HepG2 (cell line): ENCODE measurements around the gene USP43. TPM values are rescaled to one million over a fixed set of nuclear protein-coding genes. Genes with fewer than 3 reads are reported as not detected.

ENCODE experiments used
- CBX5 ChIP-seq: sonication (generic); formaldehyde crosslinking; IDR thresholded peaks from 2 replicates; pipeline ENCODE4 v1.4.0; 2020; ENCODE audit warnings: missing genetic modification reagents, borderline replicate concordance
- CHD4 ChIP-seq: fragments of 200-600 bp; sonication (generic); IDR thresholded peaks from 2 replicates; pipeline ENCODE4 v1.7.0; 2017; ENCODE audit warnings: mild to moderate bottlenecking, low read length, borderline replicate concordance
- EEA1 ChIP-seq: sonication (generic); formaldehyde crosslinking; IDR thresholded peaks from 2 replicates; pipeline ENCODE4 v1.5.1; 2020; ENCODE audit warnings: mild to moderate bottlenecking, missing genetic modification reagents, borderline replicate concordance
- MTF2 ChIP-seq: sonication (generic); formaldehyde crosslinking; IDR thresholded peaks from 2 replicates; pipeline ENCODE4 v1.5.0; 2020; ENCODE audit warnings: missing genetic modification reagents, borderline replicate concordance
- MXI1 ChIP-seq: IDR thresholded peaks from 3 replicates; pipeline ENCODE4 v1.6.1; 2012; ENCODE audit warnings: low read depth, low read length, inconsistent platforms, borderline replicate concordance
- NCOR1 ChIP-seq: fragments of 200-600 bp; sonication (generic); IDR thresholded peaks from 2 replicates; pipeline ENCODE4 v1.7.0; 2017; ENCODE audit warnings: antibody characterized with exemption, low read length, borderline replicate concordance
- ONECUT2 ChIP-seq: sonication (generic); formaldehyde crosslinking; IDR thresholded peaks from 2 replicates; pipeline ENCODE4 v1.4.0; 2020; ENCODE audit warnings: missing genetic modification reagents
- PAX8 ChIP-seq: sonication (generic); formaldehyde crosslinking; IDR thresholded peaks from 2 replicates; pipeline ENCODE4 v1.8.0; 2022; ENCODE audit warnings: mild to moderate bottlenecking, missing genetic modification reagents, borderline replicate concordance
- RBM22 ChIP-seq: fragments of 200-400 bp; formaldehyde crosslinking; optimal IDR thresholded peaks from 2 replicates; pipeline ENCODE3; 2017; ENCODE audit warnings: mild to moderate bottlenecking, low read length, moderate library complexity
- RBM39 ChIP-seq: fragments of 200-400 bp; formaldehyde crosslinking; IDR thresholded peaks from one replicate; pipeline ENCODE4 v1.6.1; 2018; ENCODE audit warnings: antibody characterized with exemption, mild to moderate bottlenecking, low read depth, low read length; ENCODE audit not compliant: poor library complexity, severe bottlenecking
- SNAPC2 ChIP-seq: sonication (generic); formaldehyde crosslinking; IDR thresholded peaks from 2 replicates; pipeline ENCODE4 v1.8.1; 2022; ENCODE audit warnings: mild to moderate bottlenecking, missing genetic modification reagents
- U2AF2 ChIP-seq: fragments of 200-400 bp; formaldehyde crosslinking; IDR thresholded peaks from 2 replicates; pipeline ENCODE4 v1.6.1; 2017; ENCODE audit warnings: low read depth, mild to moderate bottlenecking, low read length
- ZBTB21 ChIP-seq: sonication (generic); formaldehyde crosslinking; IDR thresholded peaks from 2 replicates; pipeline ENCODE4 v1.4.0; 2020; ENCODE audit warnings: missing genetic modification reagents
- ZBTB39 ChIP-seq: sonication (generic); formaldehyde crosslinking; IDR thresholded peaks from 2 replicates; pipeline ENCODE4 v1.5.0; 2020; ENCODE audit warnings: missing genetic modification reagents
- ZFP1 ChIP-seq: IDR thresholded peaks from 2 replicates; pipeline ENCODE4 v1.6.1; 2016
- ZNF225 ChIP-seq: sonication (generic); formaldehyde crosslinking; IDR thresholded peaks from 2 replicates; pipeline ENCODE4 v1.4.0; 2020; ENCODE audit warnings: mild to moderate bottlenecking, missing genetic modification reagents
- ZNF713 ChIP-seq: sonication (generic); formaldehyde crosslinking; IDR thresholded peaks from 2 replicates; pipeline ENCODE4 v1.4.0; 2020; ENCODE audit warnings: mild to moderate bottlenecking, missing genetic modification reagents
- polyA plus RNA-seq, 8 experiments: library from polyadenylated mRNA; depleted of rRNA in 3 of 8; stranded (reverse) in 7 of 8; unstranded in 1 of 8; fragments of >200 nt; fragmentation: Illumina TruSeq in 4 of 8; extraction: Trizol in 4 of 8; gene quantifications; 2 replicates each; pipeline versions ENCODE4 v1.2.1 to v1.2.3, GENCODE V29; 2011 to 2016; ENCODE audit warnings: low read depth in 4 of 8, missing spikeins in 1 of 8, mixed read lengths in 1 of 8; ENCODE audit not compliant: insufficient read depth in 1 of 8
- total RNA-seq, 5 experiments: library from RNA; depleted of rRNA; stranded (reverse); fragments of >200 nt; fragmentation: Illumina TruSeq; extraction: Trizol; gene quantifications; 2 replicates each; pipeline ENCODE4 v1.2.3, GENCODE V29; 2016; ENCODE audit warnings: low read depth in 1 of 5
- TF ChIP-seq, protein P1 (sequence below): IDR thresholded peaks from 2 replicates; pipeline ENCODE4 v1.6.1; 2012; ENCODE audit warnings: low read length, improper control_type of control experiment
- TF ChIP-seq, protein P2 (sequence below): sonication (generic); formaldehyde crosslinking; IDR thresholded peaks from 2 replicates; pipeline ENCODE4 v1.4.0; 2020; ENCODE audit warnings: missing genetic modification reagents, mild to moderate bottlenecking, borderline replicate concordance
- TF ChIP-seq, protein P3 (sequence below): sonication (generic); formaldehyde crosslinking; IDR thresholded peaks from 2 replicates; pipeline ENCODE4 v1.4.0; 2020; ENCODE audit warnings: missing genetic modification reagents, borderline replicate concordance

Gene USP43
- total and polyA plus RNA-seq, 2 of the 13 experiments (the other 11 are each of a cell fraction or from before 2014, with no cell fraction given) = 1.6 to 2.2 TPM

GRCh38 chr17:9645851-9646545, 681 bp downstream of the USP43 start (continued):
- TF ChIP-seq, protein P1, sequence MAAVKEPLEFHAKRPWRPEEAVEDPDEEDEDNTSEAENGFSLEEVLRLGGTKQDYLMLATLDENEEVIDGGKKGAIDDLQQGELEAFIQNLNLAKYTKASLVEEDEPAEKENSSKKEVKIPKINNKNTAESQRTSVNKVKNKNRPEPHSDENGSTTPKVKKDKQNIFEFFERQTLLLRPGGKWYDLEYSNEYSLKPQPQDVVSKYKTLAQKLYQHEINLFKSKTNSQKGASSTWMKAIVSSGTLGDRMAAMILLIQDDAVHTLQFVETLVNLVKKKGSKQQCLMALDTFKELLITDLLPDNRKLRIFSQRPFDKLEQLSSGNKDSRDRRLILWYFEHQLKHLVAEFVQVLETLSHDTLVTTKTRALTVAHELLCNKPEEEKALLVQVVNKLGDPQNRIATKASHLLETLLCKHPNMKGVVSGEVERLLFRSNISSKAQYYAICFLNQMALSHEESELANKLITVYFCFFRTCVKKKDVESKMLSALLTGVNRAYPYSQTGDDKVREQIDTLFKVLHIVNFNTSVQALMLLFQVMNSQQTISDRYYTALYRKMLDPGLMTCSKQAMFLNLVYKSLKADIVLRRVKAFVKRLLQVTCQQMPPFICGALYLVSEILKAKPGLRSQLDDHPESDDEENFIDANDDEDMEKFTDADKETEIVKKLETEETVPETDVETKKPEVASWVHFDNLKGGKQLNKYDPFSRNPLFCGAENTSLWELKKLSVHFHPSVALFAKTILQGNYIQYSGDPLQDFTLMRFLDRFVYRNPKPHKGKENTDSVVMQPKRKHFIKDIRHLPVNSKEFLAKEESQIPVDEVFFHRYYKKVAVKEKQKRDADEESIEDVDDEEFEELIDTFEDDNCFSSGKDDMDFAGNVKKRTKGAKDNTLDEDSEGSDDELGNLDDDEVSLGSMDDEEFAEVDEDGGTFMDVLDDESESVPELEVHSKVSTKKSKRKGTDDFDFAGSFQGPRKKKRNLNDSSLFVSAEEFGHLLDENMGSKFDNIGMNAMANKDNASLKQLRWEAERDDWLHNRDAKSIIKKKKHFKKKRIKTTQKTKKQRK = no peak
- TF ChIP-seq ZBTB21 (no peak), U2AF2 (no peak), NCOR1 (no peak), CHD4 (no peak), ZNF225 (CRISPR knock-in tag) (peak; percentile 45; the same call in 1 of the 2 replicates), CBX5 (CRISPR knock-in tag) (no peak), RBM22 (no peak), EEA1 (no peak), ZBTB39 (CRISPR knock-in tag) (no peak), PAX8 (CRISPR knock-in tag) (no peak), SNAPC2 (CRISPR knock-in tag) (no peak), ZNF713 (CRISPR knock-in tag) (no peak), RBM39 (no peak), MXI1 (0 out of 3 replicates have a peak, but pooled peaks have one; percentile 42), ONECUT2 (CRISPR knock-in tag) (no peak), ZFP1 (CRISPR knock-in tag) (no peak), MTF2 (0 out of 2 replicates have a peak, but pooled peaks have one; percentile 23)
- TF ChIP-seq, protein P2, sequence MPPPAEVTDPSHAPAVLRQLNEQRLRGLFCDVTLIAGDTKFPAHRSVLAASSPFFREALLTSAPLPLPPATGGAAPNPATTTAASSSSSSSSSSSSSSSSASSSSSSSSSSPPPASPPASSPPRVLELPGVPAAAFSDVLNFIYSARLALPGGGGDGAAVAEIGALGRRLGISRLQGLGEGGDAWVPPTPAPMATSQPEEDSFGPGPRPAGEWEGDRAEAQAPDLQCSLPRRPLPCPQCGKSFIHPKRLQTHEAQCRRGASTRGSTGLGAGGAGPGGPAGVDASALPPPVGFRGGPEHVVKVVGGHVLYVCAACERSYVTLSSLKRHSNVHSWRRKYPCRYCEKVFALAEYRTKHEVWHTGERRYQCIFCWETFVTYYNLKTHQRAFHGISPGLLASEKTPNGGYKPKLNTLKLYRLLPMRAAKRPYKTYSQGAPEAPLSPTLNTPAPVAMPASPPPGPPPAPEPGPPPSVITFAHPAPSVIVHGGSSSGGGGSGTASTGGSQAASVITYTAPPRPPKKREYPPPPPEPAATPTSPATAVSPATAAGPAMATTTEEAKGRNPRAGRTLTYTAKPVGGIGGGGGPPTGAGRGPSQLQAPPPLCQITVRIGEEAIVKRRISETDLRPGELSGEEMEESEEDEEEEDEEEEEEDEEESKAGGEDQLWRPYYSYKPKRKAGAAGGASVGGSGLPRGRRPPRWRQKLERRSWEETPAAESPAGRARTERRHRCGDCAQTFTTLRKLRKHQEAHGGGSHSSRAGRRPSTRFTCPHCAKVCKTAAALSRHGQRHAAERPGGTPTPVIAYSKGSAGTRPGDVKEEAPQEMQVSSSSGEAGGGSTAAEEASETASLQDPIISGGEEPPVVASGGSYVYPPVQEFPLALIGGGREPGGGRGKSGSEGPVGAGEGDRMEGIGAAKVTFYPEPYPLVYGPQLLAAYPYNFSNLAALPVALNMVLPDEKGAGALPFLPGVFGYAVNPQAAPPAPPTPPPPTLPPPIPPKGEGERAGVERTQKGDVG = no peak
- TF ChIP-seq, protein P3, sequence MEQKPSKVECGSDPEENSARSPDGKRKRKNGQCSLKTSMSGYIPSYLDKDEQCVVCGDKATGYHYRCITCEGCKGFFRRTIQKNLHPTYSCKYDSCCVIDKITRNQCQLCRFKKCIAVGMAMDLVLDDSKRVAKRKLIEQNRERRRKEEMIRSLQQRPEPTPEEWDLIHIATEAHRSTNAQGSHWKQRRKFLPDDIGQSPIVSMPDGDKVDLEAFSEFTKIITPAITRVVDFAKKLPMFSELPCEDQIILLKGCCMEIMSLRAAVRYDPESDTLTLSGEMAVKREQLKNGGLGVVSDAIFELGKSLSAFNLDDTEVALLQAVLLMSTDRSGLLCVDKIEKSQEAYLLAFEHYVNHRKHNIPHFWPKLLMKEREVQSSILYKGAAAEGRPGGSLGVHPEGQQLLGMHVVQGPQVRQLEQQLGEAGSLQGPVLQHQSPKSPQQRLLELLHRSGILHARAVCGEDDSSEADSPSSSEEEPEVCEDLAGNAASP (CRISPR knock-in tag) = no peak
